HG03520 (cell line): Measurements from ENCODE around the gene HDLBP.

Experiments used
- ATAC-seq: cut with Tn5 transposase; IDR thresholded peaks from one replicate; pipeline ENCODE4 v1.9.1; 2021; ENCODE audit warnings: mild to moderate bottlenecking, moderate library complexity; ENCODE audit not compliant: unreplicated experiment

Gene HDLBP

DNA sequence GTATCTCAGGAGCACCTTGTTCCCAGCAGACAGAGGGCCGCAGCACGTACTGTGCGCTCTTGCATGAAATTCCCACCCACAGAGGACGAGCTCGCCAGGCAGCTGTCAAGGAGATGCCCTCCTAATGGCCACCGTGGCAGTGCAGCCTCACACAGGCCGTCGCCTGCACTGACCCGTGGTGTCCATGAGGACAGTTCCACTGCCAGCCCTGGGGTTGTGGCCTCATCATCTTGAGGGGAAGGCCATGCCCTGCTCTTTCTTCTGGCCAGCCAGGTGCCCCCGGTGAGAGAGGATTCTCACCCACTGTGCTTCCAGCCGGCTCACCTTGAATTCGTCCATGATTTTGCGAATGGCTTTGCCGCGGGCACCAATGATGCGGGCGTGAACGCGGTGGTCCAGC lies 85.0 kb downstream of the HDLBP start:
- no peak for ATAC-seq

DNA sequence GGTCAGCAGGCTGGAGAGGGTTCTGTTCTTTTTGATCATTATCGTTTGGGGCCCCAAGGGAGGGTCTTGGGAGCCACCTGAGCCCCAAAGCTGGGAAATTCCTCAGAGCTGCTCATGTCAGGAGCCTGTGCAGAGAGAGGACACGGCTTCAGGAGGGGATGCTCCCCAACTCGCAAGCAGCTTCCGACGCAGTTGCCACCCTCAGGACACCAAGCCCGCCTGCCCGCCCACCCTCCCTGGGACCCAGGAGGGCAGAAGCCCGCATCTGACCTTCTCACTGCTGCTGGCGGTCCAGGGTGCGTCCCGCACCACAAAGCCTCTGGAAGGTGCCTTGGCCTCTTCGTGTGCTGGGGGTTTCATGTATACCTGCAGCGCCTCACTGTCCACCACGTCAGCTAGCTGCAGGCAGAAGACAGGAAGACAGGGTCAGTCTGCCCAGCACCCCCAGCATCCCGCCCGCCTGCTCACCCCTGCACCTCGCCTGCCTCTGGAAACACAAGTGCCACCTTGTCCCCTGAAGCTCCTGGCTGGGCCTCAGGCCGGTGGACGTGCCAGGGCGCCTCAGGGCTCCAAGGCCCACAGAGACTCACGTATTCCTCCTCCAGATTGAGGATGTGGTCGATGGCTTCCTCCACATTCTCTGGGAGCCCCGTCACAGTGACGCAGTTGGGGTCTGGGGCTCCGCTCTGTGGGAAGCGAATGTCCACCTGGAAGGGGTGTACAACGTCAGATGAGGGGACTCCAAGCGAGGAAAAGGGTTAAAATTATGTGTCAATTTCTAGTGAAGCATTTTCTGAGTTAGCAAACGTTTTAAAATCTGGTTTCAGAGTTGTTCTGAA lies 85.7 kb downstream of the HDLBP start:
- no peak for ATAC-seq

DNA sequence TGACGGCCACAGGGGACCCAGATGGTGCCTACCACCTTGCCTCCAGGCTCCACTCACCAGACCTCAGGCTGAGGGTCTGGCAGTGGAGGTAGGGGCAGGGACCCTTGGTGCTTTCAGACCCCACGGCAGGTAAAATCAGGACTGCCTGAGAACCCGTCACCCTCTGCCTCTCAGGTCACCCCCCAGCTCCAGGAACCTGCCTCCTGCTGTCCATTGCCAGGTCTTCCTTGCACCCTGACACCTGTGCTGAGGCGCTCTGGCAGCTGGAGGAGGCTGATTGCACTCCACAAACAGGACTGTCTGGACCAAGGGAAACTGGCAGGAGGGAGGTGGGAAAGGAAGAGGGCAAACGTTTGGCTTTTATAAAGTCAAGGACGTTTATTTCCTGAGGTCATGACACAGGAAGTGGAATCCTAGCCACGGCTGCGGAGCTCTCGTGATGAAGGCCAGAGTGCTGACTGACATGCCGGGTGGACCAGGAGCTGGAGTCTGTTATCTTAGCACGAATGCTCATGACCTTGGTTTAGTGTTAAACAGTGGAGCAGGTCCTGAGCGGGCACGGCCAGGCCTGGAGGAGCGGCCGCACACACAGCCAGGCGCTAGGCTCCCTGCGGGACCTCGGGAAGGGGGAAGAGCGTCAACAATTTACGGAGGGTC lies 86.5 kb downstream of the HDLBP start:
- ATAC-seq, result no peak

DNA sequence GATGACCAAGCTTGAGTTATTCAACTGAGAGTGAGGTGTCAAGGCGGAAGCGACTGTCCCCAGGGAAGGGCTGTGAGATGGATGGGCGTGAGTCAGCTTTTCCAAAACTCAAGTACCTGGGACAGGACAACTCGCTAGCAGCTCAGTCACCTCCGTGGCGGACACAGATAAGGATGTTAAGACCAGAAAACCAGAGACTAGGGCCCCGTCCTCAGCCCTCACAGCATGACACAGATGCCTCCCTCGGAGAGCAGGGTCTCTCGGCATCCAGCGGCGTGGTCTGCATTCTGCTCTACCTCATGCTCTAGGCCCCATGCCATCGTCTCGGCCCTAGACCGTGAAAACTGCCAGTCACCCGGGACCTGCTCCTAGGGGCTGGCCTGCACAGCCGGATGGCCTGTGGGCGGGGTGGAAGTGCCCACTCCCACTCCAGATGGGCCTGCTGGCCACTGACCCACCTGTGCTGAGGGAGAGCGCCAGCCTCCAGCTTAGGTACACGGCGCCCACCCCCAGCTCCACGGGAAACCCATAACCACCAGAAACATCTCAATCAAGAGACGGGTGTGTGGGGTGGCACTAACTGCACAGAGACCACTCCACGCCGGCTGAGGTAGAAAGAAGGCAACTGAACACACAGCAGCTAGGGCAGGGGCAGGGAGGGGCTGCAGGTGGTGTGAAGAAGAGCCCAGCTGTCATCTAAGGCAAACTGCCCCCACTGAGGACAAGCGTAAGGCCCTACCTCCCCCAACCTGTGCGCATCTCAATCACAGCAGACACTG lies 87.2 kb downstream of the HDLBP start:
- ATAC-seq, result no peak

DNA sequence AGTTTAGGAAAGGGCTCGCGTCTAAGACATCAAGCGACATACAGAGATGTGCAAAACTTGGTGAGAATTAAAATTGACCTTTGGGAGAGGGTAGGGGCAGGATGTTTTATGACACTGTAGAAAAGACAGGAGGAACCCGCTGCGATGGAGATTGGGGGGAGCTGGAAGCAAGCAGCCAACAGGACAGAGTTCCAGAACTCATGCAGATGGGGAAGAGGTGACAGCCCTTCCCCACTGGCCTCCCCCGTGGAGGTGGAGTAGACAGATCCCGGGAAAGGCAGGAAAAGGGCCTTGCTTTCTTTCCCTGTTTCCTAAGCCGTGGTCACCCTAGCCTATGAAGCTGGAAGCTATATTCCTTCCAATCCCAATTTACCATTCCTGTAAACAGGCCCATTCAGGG lies 87.9 kb downstream of the HDLBP start:
- no peak for ATAC-seq

DNA sequence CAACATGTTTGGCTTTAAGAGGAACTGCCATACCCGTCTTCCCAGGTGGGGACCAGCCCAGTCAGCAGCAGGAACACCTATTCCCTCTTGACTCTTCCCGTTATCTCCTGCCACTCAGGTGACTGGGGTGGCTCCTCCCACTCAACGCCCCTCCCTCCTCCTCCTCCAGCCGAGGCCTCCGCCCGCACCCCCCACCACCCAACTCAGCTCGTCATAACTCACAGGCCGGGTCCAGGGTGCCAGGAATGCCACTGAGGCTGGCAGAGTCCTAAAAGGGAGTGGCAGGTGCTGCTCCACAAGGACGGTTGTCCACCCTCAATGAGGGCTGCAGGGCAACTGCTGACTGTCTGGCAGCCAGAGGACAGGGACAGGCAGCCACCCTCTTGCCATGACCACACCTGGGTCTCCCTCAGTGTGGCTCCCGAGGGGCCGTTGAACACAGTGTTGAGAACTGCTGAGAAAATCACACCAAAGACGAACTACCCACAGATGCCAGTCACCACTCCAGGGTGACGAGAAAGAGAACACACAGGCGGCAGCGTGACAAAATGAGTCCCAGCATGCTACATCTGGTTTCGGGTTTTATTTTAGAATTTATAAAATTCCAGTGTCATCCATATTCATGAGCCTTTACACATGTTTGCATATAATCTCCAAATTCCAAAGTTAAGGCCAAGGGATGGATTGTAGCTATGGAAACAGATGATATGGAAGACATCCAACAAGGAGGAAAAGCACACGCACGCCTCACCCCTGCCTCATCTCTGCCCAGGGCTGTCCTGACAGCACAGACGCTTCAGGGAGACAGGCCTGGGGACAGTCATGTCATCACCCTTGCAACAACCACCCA lies 88.5 kb downstream of the HDLBP start:
- ATAC-seq, result no peak

DNA sequence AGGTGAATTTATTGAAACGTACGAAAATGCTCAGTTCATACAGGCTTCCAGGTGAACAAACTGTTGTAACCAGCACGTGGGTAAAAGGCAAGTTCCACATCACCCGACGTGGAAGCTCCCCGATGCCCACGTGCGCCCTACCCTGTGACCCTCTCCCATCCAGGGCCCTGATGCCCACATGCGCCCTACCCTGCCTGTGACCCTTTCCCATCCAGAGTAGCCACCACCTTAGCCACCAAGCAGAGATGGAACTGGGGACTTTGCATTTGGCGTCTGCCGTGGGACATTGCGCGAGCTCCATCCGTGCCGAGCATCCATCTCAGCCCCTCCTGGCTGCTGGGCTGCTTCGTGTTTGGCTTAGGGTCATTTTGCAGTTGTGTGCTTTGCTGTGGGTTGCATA lies 89.5 kb downstream of the HDLBP start:
- no peak for ATAC-seq

DNA sequence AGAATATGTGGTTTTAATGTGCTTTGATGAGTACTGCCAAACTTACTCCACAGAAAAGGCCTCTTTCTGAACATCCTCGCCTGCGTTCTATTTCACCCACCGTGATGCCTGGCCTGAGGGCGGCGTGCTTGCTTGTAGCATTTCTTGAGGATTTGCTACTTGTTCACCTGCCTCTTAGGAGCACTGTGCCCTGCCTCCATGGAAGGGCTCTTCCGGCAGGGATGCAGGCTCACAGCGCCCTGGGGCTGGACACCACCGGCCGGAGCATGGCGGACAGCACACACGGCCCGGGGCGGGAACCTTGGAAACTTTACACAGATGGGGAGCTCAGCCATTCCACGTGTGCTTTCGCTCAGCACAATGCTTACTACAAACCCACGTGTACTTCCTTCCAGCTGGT lies 89.9 kb downstream of the HDLBP start:
- ATAC-seq, result no peak

DNA sequence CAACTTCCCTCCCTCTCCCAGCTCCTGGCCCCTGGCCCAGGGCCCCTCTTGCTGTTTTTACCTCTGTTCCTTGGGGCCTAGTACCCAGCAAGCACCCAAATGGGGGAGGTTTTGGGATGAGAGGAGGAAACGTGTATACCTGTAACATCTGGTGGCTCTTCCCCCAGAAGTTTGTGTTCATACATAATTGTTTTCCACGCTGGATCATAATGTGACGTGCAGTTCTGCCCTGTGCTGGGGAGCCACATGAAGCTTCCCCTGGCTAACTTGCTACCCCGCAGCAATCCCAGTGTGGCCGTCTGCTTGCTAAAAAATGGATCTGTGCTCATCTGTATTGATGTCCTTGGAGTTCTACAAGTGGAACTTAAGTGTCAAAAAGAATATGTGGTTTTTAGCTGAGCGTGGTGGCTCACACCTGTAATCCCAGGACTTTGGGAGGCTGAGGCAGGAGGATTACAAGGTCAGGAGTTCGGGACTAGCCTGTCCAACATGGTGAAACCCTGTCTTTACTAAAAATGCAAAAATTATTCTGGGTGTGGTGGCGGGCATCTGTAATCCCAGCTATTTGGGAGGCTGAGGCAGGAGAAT lies 90.5 kb downstream of the HDLBP start:
- no peak for ATAC-seq

DNA sequence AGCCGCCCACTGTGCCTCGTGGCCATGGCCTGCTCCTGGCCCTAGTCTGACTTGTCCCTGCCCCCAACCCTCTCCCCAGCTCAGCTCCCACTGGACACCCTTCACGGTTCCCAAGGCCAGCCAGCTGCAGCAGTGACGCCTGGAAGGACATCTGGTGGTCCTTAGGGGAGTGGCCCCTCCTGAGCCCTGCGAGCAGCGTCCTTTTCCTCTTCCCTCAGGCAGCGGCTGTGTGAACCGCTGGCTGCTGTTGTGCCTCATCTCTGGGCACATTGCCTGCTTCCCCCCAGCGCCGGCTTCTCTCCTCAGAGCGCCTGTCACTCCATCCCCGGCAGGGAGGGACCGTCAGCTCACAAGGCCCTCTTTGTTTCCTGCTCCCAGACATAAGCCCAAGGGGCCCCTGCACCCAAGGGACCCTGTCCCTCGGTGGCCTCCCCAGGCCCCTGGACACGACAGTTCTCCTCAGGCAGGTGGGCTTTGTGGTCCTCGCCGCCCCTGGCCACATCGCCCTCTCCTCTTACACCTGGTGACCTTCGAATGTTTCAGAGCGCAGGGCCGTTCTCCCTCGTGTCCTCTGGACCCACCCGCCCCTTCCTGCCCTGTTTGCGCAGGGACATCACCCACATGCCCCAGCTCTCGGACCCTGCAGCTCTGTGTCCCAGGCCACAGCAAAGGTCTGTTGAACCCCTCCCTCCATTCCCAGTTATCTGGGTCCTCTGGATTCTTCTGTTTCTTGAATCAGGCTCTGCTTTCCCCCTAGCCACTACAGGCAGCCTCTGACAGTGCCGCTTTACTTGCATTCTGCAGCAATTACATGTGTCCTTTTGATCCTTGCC lies 91.2 kb downstream of the HDLBP start:
- no peak for ATAC-seq

DNA sequence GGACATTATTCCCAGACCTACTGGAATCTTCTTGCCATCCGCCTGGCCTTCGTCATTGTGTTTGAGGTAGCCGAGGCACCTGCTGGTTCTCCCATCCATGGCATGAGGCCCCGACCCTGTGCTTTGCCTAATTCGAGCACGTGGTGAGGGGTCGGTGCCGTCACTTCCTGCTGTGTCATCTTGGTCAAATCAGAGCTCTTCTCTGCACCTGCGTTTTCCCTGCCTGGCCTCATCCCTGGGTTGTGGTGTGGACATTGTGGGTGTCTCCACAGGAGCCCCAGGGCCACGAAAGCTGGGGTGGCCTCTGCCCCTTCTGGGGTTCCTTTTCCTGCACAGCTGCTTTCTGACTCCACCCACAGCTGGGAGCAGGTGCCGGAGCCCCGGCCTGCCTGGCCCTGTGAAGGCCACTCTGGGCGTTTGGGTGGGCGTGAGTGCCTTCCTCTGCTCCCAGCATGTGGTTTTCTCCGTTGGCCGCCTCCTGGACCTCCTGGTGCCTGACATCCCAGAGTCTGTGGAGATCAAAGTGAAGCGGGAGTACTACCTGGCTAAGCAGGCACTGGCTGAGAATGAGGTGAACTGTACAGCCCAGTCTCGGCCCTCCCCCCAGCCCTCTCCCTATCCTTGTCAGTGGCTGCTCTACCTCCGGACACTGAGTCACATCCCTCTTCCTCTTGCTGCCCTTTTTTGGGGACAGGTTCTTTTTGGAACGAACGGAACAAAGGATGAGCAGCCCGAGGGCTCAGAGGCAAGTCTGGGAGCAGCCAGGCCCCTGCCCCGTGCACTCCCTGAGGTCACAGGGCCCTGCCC lies 92.1 kb downstream of the HDLBP start:
- ATAC-seq, result no peak

DNA sequence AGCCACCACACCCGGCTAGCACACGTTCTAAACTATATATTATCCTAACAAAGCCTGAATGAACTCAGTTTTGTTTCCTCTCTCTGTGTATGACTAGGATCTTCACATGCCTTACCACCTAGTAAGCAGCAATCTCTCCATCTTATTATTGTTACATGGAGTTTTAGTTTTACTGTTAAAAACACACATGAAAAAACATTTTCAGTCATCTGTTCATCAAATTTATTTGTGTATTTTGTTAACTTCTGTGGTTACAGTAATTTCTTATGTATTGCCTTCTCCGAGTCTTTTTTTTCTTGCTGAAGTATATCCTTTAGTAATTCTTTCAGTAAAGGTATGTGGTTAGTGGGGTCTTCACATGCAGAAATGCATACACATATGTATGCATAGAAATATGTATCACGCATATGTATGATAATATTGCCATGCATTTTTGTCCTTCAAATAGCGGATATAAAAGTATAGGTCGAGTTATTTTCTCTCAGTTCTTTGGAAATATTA lies 95.6 kb downstream of the HDLBP start:
- no peak for ATAC-seq

DNA sequence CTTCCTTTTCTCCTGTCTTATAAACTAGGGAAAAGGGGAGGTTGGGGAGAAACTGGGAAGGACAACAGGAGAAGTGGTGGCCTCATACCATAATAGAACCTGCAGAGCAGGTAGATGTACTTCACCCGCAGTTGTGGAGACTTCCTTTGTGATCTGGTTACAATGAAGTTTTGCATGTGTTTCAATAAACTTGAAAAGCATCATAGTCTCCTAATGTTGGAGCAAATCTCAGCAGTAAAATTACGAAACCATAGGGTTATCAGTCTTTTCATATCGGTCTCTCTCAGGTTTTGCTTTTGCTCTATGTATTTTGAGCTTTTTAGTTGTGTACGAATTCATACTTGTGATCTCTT lies 96.5 kb downstream of the HDLBP start:
- no peak for ATAC-seq

DNA sequence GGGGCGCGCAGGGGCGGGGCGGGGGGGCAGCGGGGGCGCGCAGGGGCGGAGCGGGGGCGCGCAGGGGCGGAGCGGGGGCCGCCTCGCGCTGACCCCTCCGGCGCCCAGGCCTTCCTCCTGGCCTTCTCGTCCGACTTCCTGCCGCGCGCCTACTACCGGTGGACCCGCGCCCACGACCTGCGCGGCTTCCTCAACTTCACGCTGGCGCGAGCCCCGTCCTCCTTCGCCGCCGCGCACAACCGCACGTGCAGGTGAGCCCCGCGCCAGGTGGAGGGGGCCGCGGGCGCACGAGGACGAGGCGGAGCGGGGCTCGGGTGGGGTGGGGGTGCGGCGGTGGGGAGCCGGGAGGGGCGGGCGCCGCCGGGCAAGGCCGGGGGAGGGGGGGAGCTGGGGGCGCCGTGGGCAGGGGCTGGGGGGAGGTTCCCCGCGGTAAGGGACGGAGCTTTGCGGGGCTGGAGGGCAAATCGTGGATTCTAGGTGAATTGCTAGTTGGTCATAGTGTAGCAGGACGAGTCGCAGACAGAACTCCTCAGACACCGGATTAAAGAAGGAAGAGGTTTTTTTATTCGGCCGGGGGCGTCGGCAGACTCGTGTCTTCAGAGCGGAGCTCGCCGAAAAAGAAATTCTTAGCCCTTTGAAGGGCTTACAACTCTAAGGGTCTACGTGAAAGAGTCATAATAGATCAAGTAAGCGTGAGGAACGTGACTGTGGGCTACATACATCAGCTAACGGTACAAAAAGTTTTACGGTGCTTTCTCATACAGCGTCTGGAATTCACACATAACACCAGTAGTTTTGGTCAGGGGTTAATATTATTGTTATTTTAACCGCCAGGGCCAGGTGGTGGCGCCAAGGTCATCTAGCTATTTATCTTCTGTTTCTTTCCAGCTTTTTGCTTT lies 97.1 kb downstream of the HDLBP start:
- ATAC-seq, result no peak

DNA sequence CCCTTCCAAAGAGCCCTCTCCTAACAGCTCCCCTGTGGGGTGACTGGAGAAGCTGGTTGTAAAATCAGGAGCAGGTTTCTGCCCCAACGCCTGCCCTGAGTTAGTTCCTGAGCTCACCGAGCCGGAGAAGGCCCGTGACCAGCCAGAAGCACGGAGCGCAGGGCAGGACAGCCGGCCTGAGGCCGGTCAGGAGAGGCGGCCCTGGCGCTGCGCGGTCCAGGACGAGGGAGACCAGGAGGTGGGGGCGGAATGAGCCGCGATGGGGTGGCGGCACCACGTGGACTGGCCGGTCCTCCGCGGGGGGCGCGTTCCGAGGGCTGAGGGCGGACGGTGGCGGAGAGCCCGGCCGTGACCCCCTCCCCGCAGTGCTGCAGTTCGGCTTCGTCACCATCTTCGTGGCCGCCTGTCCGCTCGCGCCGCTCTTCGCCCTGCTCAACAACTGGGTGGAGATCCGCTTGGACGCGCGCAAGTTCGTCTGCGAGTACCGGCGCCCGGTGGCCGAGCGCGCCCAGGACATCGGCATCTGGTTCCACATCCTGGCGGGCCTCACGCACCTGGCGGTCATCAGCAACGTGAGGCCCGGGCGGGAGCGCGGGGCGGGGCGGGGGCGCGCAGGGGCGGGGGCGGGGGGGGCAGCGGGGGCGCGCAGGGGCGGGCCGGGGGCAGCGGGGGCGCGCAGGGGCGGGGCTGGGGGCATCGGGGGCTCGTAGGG lies 98.0 kb downstream of the HDLBP start:
- ATAC-seq, result no peak

DNA sequence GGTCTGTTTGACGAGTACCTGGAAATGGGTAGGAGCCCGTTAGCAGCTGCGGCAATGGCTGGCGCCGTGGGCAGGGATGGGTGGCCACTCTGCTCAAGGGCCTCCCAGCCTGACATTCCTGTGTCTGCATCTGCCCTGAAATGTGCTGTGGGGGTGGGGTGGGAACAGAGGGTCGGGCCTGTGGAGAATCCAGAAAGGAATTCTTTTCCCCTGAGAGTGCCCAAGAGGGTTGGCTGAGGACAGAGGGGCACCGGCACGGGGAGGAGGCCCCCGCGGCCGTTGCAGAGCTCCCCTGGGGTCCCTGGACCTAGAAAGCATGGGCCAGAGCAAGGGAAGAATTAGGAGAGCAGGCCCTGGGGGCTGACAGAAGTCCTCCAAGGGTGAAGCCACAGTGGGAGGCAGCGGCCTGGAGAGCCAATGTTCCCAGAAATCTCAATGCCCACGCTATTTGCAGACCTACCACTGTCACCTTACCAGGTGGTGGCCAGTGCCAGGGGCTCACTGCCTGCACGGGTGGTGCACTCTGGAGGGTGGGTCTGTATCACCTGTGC lies 99.2 kb downstream of the HDLBP start:
- no peak for ATAC-seq

DNA sequence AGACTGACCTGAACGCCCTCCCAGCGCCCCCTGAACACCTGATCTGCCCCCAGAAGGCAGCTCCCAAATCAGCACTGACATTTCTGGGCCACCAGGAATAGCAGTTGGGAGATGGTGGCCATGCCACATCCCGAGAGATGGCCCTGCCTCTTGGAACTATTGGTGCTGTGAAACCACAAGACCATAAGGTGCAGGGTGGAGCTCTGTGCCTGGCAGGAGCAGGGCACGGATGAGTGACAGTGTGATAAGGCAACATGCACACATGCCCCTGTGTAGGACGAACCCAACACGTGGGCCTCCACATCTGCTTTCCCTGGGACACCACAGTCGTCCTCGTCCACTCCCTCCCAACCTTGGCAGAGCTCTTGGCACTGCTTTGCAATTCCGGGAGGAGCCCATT lies 100.1 kb downstream of the HDLBP start:
- no peak for ATAC-seq
